Suppressor macrophage treated with lipopolysaccharide for 4 hours (primary cell): Measurements from ENCODE around the gene NR2C1.
"Not testable (repeated sequence)": the region's sequence is repeated elsewhere in the genome, so short reads cannot be mapped to it uniquely, and the experiment has no call there.

Source experiments
- DNase-seq: peaks from one replicate; pipeline ENCODE4 v3.0.0-alpha.2; 2020

NR2C1 gene

GRCh38 chr12:94997726-94998125, 75.7 kb downstream of the NR2C1 start:
- no peak for DNase-seq

DNA sequence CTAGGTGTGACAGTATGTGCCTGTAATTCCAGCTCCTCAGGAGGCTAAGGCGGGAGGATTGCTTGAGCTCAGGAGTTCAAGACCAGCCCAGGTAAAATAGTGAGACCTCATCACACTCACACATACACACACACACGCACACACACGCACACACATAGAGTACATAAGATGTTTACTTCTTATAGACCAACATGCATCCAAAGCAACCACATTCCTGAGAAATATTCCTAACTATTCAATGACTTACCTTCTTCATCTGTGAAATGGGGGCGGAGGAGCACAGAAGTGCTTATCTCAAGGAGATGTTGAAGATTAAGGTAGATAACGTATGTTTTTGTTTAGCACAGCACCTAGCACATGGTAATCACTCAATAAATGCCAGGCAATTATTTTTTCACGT, 76.4 kb downstream of the NR2C1 start:
- DNase-seq = no peak

GRCh38 chr12:94994312-94994711, 79.1 kb downstream of the NR2C1 start:
- no peak for DNase-seq

- not testable (repeated sequence) for DNase-seq
Measured at GRCh38 chr12:94993855-94994254, 79.6 kb downstream of the NR2C1 start.

GRCh38 chr12:94990222-94990621, 83.2 kb downstream of the NR2C1 start:
- DNase-seq = no peak

DNA sequence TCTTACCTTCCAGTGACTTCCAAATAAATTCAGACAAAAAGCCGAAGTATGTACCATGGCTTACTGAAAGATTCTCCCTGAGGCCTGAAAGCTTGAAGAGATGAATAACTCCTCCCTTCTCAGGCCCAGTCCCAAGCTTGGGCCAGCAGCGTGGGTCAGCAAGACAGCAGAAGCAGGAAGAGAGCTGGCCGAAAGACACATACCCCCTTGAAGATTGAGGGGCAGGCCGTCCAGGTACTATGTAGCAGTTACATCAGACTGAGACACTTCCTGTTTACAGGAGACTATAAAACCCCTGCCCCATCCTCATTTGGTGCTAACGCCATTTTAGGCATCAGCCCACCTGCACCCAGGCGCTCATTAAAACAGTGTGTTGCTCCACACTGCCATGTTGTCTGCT, 84.9 kb downstream of the NR2C1 start:
- no peak for DNase-seq

DNA sequence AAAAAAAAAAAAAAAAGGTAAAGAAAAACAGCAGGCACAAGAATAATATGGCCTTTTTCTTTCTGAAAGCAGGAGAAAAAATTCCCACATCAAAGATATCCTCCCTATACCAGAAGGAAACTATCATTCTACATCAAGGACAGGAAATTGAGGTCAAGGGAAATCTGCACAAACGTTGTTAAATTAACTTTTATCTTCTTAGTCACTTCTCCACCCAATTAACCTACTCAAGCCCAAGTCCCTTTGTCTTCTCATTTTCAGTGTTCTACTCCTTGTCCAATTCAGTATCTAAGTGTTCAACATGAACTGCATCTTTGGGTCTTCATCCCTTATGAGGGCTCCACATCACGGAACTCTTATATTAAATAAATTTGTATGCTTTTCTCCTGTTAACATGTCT, 85.6 kb downstream of the NR2C1 start:
- no peak for DNase-seq

- no peak for DNase-seq
Measured at GRCh38 chr12:94987076-94987669, 86.2 kb downstream of the NR2C1 start.

DNA sequence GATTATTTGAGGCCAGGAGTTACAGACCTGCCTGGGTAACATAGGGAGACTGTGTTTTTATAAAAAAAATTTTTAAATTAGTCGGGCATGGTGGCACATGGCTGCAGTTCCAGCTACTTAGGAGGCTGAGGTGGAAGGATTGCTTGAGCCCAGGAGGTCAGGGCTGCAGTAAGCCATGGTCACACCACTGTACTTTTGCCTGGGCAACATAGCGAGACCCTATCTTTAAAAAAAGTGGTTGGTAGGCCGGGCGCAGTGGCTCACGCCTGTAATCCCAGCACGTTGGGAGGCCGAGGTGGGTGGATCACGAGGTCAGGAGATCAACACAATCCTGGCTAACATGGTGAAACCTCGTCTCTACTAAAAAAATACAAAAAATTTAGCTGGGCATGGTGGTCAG, 88.3 kb downstream of the NR2C1 start:
- not testable (repeated sequence) for DNase-seq

- DNase-seq = no peak
Measured at GRCh38 chr12:94983321-94983720, 90.1 kb downstream of the NR2C1 start.

DNA sequence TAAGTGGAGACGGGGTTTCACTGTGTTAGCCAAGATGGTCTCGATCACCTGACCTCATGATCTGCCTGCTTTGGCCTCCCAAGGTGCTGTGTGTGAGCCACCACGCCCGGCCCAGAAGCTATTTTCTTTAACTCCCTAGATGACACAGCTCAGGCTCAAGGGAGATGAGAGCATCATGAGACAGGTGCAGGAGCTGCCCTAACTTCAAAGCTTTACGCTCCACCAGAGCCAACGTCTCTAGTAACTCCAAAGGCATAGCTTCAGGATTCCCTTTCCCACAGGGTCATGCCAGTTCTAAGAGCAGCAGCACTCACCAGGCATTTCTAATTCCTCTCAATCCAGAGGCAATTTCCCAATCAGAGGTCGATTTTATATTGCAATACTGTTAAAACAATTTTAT, 91.0 kb downstream of the NR2C1 start:
- DNase-seq = no peak

DNA sequence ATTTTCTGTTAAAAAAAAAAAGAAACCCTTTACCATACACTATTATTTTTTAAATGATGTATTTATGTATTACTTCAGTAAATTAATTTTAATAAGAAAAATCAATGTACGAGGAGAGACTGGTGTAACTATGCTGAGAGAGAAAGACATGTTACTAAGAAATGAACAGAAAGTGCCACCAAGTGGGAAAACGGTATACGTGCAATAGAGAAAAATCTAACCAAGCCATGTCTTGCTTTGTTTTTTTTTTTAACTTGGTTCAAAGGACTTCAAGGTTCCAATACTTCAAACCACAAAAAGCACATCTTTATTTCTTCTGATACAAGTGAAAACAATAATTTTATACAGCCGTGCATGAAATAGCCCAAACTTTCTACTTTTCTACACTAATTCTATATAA, 92.8 kb downstream of the NR2C1 start:
- DNase-seq = no peak

DNA sequence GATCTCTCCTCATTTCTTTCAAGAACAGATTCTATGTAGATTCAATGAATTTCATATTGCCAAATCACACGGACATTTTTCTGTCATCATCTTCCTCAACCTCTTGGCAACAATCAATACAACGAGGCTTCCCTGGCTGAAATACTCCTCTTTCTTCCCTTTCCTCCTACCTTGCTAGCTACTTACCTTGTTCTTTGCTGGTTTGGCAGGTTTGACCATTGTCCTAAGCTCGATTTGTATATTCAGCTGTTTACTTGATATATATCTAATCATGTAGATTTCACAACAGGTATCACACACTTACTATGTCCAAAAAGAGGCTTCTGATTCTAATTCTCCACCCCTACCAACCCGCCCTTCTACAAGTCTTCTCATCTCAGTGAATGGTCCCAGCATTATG, 93.5 kb downstream of the NR2C1 start:
- DNase-seq = no peak

GRCh38 chr12:94977766-94978468, 95.5 kb downstream of the NR2C1 start:
- DNase-seq = no peak

GRCh38 chr12:94973221-94973620, 100.2 kb downstream of the NR2C1 start:
- DNase-seq = no peak

GRCh38 chr12:94972795-94973194, 100.6 kb downstream of the NR2C1 start:
- no peak for DNase-seq

DNA sequence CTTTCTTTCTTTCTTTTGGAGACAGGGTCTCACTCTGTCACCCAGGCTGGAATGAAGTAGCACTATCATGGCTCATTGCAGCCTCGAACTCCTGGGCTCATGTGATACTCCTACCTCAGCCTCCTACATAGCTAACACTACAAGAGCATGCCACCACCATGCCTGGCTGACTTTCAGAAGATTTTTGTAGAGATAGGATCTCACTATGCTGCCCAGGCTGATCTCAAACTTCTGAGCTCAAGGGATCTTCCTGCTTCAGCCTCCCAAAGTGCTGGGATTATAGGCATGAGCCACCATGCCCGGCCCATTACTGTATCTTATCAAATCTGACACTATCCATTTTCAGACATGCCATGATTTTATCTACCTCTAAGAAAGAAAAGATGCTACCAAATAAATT, 101.5 kb downstream of the NR2C1 start:
- DNase-seq = no peak

GRCh38 chr12:94970560-94970959, 102.9 kb downstream of the NR2C1 start:
- no peak for DNase-seq
